Measurements from ENCODE around the gene ORM1. TPM values are rescaled to one million over a fixed set of nuclear protein-coding genes. Genes with fewer than 3 reads are reported as not detected.

The ORM1 gene
- total and polyA plus RNA-seq, 8 donors = 3.0 to 87.0 (median 5.9) TPM

DNA sequence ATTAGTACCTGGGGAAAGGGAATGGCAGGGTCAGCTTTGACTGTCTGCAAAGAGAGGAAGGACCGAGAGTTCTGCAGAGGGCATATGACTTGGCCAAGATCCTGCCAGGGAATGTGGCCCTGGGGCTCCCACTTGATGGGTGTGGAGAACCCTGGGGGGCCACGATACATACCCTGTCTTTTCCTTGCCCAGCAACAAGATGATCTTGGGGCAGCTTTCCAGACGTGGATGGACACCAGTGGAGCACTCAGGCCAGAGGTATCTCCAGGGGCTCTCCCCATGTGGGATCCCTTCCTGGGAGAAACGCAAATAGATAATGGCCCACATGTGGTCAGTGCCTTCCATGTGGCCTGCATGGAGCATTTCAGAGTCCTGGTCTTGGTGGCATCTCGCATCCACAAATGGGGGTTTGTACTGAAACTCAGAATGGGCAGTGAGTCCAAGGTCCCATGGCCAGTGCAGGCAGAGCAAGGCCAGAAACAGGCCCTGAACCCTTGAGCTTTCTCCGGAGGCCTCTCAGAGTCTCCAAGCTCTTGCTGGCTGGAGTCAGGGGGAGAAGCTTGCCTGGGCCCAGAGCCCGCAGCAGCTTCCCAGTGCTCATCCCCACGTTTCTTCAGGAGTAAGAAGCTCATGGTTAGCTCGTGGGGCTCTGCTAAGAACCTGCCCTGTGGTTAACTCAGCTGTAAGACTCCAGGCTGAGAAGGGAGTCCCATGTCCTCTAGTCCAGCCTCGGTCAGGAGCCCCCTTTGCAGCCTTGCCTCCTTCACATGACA lies 18.3 kb upstream of the ORM1 start:
- no peak overlapping the region for H3K4me3 ChIP-seq
- H3K4me1 ChIP-seq = peaks cover 0 to 5% of the 10 kb centered on the region in 2 donors
- DNase-seq = peak in 1 of 4 donors; percentile 19
- intact Hi-C loops (cut with DNase I) = no loop called here
- TF ChIP-seq, protein P1, sequence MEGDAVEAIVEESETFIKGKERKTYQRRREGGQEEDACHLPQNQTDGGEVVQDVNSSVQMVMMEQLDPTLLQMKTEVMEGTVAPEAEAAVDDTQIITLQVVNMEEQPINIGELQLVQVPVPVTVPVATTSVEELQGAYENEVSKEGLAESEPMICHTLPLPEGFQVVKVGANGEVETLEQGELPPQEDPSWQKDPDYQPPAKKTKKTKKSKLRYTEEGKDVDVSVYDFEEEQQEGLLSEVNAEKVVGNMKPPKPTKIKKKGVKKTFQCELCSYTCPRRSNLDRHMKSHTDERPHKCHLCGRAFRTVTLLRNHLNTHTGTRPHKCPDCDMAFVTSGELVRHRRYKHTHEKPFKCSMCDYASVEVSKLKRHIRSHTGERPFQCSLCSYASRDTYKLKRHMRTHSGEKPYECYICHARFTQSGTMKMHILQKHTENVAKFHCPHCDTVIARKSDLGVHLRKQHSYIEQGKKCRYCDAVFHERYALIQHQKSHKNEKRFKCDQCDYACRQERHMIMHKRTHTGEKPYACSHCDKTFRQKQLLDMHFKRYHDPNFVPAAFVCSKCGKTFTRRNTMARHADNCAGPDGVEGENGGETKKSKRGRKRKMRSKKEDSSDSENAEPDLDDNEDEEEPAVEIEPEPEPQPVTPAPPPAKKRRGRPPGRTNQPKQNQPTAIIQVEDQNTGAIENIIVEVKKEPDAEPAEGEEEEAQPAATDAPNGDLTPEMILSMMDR (IDR thresholded peaks at IDR 0.05) = no peak
- no peak for ATAC-seq
- no peaks in the 10 kb centered on the region for H3K9me3 ChIP-seq
- peaks cover 0 to 6% of the 10 kb centered on the region in 2 donors for H3K36me3 ChIP-seq
- no peak overlapping the region for H3K27ac ChIP-seq
- H3K27me3 ChIP-seq = no peaks in the 10 kb centered on the region

DNA sequence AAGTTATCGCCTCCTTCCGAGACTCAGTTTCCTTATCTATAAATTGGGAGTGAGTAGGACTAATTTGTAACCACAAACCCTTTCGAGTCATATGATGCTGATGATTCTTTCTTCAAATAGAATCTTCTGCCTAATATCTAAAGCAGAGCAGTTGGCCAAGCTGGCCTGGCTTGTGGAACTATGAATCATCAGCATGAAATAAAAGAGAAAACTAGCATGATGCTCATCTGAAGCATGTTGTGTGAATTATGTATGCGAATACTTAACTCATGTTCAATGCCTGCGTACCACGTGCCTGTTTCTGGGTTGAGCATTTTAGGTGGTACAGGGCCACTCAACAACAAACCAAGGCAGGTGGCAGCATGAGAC lies 15.0 kb upstream of the ORM1 start:
- Histone ChIP-seq H3K9me3 (no peaks in the 10 kb centered on the region), H3K36me3 (peaks cover 0 to 5% of the 10 kb centered on the region in 2 donors), H3K27me3 (no peaks in the 10 kb centered on the region), H3K4me3 (no peak overlapping the region), H3K27ac (no peak overlapping the region), H3K4me1 (peaks cover 0 to 5% of the 10 kb centered on the region in 2 donors)
- intact Hi-C loops (cut with DNase I) = no loop called here
- DNase-seq (peak in 1 of 4 donors; percentile 32), ATAC-seq (no peak)
- TF ChIP-seq, protein P1 (IDR thresholded peaks at IDR 0.05) = no peak

DNA sequence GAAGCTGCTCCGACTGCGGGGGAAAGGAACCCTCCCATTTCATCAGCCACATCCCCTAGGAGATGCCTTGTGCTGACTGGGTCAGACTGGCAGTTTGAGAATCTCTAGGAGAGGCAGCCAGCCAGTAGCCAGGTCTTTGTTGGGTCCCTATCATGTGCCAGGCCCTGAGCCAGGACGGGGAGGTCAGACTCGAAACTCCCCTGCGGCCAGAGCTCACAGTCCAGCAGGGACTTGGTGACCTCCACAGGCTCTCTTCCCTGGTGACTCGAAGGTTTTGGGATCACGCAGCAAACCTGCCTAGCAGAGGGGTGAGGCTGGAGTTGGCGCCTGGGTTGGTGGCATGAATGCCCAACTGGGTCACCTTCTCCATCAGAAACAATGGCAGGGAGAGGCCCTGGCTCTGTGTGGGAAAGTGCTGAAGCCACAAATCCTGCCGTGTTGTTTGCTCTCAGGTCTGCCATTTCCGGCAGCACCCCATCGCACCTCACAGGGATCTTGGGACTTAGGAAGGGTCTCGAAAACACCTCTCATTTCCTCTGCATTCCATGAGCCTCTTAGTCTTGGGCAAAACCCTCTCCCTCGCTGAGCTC lies 14.4 kb upstream of the ORM1 start:
- H3K27me3 ChIP-seq = no peaks in the 10 kb centered on the region
- DNase-seq = peak in 1 of 4 donors; percentile 27
- TF ChIP-seq, protein P1 (IDR thresholded peaks at IDR 0.05) = no peak
- no peak for ATAC-seq
- no peak overlapping the region for H3K27ac ChIP-seq
- H3K36me3 ChIP-seq = peaks cover 0 to 5% of the 10 kb centered on the region in 2 donors
- H3K9me3 ChIP-seq = no peaks in the 10 kb centered on the region
- H3K4me3 ChIP-seq = no peak overlapping the region
- peaks cover 0 to 5% of the 10 kb centered on the region in 2 donors for H3K4me1 ChIP-seq
- intact Hi-C loops (cut with DNase I) = no loop called here

DNA sequence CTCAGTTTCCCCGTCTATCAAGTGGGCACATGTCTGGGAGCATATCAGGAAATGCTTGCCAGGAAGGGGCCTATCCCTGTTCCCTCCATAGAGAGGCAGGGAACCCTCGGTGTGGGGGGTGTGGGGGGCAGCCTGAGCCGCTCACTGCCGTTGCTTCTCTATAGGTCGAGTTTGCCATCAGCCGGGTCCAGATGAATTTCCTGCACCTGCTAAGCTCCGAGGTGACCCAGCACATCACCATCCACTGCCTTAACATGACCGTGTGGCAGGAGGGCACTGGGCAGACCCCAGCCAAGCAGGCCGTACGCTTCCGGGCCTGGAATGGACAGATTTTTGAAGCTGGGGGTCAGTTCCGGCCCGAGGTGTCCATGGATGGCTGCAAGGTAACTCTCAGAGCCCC lies 13.8 kb upstream of the ORM1 start:
- H3K27ac ChIP-seq = no peak overlapping the region
- no peaks in the 10 kb centered on the region for H3K9me3 ChIP-seq
- H3K4me3 ChIP-seq = no peak overlapping the region
- DNase-seq (peak in 1 of 4 donors; percentile 17), ATAC-seq (no peak)
- TF ChIP-seq, protein P1 (IDR thresholded peaks at IDR 0.05) = no peak
- H3K4me1 ChIP-seq = peaks cover 0 to 5% of the 10 kb centered on the region in 2 donors
- H3K27me3 ChIP-seq = no peaks in the 10 kb centered on the region
- peaks cover 0 to 5% of the 10 kb centered on the region in 2 donors for H3K36me3 ChIP-seq
- intact Hi-C loops (cut with DNase I) = no loop called here

Data from left lung (tissue), 10 donors.